GM12872 (cell line): ENCODE measurements around the gene KLHL22.

ENCODE experiments used
- TF ChIP-seq, protein P1 (sequence below): IDR thresholded peaks from 3 replicates; pipeline ENCODE4 v1.5.1; 2011; ENCODE audit warnings: low read depth, mild to moderate bottlenecking, low read length, moderate library complexity; ENCODE audit not compliant: insufficient read depth

KLHL22 gene

DNA sequence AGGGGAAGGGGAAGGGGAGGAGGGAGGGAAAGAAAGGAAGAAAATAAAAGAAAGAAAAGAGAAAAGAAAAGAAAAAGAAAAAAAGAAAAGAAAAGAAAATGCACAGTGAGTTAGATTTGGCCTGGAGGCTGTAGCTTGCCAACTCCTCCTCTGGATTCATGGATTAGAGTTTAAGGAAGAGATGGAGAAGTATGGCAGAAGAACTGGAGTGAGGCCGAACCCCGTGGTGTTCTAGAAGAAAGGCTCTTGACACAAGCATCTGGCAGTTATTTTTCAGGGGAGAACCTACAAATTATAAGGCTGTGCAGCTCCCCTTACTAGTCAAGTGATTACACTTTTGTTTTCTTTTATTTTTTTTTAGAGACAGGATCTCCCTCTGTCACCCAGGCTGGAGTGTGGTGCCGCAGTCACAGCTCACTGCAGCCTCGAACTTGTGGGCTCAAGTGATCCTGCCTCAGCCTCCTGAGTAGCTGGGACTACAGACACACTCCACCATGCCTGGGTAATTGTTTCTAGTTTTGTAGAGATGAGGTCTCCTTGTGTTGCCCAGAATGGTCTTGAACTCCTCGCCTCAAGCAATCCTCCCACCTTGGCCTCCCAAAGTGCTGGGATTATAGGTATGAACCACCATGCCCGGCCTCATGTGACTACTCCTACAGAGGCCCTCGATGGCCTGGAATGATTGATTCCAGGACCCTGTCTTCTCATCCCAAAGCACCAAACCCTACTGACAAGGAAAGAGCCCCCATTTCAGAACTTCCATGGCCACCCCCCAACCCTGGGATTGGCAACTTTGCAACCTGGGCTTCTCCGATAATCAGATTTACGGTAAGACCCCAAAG is 82.2 kb downstream of the KLHL22 start:
- TF ChIP-seq, protein P1, sequence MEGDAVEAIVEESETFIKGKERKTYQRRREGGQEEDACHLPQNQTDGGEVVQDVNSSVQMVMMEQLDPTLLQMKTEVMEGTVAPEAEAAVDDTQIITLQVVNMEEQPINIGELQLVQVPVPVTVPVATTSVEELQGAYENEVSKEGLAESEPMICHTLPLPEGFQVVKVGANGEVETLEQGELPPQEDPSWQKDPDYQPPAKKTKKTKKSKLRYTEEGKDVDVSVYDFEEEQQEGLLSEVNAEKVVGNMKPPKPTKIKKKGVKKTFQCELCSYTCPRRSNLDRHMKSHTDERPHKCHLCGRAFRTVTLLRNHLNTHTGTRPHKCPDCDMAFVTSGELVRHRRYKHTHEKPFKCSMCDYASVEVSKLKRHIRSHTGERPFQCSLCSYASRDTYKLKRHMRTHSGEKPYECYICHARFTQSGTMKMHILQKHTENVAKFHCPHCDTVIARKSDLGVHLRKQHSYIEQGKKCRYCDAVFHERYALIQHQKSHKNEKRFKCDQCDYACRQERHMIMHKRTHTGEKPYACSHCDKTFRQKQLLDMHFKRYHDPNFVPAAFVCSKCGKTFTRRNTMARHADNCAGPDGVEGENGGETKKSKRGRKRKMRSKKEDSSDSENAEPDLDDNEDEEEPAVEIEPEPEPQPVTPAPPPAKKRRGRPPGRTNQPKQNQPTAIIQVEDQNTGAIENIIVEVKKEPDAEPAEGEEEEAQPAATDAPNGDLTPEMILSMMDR = no peak

DNA sequence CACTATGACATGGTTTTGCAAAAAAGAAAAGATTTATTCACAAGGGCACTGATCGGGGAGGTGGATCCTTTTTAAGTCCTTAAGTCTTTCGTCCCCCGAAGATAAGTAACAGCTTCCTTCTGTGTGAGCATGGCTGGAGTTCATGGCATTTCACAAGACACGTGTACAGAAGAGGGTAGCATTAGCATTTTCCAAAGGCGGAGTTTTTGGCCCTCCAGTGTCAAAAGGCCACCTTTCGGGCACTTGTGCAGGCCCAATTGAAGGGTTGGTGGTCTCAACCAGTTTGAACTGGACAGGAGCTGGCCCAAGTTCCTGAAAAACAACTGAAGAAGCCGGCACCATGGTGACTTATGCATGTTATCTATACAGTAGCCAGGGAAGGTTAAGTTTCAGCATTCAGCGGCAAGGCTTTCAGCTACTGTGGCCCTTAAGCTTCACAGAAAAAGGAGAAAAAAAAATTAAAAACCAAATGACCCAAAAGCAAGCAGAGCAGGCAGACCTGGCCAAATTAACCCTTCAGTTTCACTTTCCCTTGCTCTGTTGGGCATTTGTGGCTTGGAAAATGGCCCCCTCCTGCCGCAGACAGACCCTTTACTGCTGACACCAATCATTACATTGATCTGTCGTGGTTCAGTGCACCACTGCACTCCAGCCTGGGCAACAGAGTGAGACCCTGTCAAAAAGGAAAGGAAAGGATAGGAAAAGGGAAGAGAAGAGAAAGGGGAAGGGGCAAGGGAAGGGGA is 83.0 kb downstream of the KLHL22 start:
- TF ChIP-seq, protein P1 = no peak

DNA sequence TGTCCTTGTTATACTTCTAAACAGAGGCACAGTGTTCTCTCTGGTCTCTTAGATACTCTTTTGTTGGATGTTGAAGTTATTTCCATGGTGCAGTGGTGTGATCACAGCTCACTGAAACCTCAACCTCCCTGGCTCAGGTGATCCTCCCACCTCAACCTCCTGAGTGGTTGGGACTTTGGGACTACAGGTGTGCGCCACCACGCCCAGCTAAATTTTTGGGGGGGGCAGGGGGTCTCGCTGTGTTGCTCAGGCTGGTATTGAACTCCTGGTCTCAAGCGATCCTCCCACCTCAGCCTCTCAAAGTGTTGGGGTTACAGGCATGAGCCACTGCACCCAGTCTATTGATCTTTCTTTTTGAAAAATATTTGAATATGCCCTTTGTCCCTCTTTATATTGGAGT is 86.7 kb downstream of the KLHL22 start:
- TF ChIP-seq, protein P1 = no peak

DNA sequence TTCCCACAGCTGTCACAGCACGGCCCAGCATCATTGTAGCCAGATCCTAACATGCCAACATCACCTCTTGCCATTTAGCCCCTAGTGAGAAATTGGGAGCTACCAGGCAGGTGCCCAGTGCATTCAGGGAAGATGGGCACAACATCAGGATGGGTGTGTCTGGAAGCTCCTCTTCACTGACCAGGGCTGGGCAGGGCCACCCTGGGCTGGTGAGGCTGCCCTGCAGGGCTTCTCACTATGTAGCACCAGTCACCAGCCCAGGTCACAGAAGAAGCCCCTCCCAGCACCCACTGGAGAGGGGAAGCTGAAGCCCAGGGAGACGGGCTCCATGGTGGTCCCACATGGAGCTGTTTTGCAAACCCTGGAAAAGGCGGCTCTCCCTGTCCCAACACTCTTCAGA is 87.8 kb downstream of the KLHL22 start:
- TF ChIP-seq, protein P1 = no peak

DNA sequence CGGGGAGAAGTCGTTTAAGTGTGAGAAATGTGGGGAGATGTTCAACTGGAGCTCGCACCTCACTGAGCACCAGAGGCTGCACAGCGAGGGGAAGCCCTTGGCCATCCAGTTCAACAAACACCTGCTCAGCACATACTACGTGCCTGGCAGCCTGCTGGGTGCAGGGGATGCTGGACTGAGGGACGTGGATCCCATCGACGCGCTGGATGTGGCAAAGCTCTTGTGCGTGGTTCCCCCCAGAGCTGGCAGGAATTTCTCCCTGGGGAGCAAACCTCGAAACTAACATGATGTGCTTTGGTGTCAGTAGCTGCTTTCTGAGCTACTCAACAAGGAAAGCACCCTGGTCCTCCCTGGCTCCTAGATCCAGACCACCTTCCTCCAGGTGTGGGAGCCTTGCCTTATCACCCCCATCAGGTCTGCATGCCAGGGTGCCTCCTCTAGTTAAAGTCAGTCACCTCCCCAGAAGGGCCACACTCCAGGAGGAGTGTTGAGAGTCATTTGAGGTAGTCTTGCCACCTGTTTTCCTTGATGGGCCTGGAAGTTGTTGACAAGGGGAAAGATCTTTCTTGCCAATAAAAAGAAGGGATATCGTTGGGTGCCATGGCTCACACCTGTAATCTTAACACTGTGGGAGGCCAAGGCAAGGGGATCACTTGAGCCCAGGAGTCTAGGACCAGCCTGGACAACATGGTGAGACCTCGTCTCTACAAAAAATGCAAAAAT is 88.7 kb downstream of the KLHL22 start:
- TF ChIP-seq, protein P1 = no peak

DNA sequence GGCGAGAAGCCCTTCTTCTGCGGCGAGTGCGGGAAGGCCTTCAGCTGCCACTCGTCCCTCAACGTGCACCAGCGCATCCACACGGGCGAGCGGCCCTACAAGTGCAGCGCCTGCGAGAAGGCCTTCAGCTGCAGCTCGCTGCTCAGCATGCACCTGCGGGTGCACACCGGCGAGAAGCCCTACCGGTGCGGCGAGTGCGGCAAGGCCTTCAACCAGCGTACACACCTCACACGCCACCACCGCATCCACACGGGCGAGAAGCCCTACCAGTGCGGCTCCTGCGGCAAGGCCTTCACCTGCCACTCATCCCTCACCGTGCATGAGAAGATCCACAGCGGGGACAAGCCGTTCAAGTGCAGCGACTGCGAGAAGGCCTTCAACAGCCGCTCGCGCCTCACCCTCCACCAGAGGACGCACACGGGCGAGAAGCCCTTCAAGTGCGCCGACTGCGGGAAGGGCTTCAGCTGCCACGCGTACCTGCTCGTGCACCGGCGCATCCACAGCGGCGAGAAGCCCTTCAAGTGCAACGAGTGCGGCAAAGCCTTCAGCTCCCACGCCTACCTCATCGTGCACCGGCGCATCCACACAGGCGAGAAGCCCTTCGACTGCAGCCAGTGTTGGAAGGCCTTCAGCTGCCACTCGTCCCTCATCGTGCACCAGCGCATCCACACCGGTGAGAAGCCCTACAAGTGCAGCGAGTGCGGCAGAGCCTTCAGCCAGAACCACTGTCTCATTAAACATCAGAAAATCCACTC is 89.5 kb downstream of the KLHL22 start:
- TF ChIP-seq, protein P1 = no peak
